ENCODE results near the gene CTLA4. TPM values are rescaled to one million over a fixed set of nuclear protein-coding genes. Genes with fewer than 3 reads are reported as not detected.
A peak's percentile ranks its signal among the peaks of the same experiment; 100 is the strongest.

Gene CTLA4
- total and polyA plus RNA-seq, 9 of the 15 experiments (the other 6 are each of a cell fraction or from before 2014, with no cell fraction given): 0.10 to 0.22 (median 0.11) TPM; not detected in 4

DNA sequence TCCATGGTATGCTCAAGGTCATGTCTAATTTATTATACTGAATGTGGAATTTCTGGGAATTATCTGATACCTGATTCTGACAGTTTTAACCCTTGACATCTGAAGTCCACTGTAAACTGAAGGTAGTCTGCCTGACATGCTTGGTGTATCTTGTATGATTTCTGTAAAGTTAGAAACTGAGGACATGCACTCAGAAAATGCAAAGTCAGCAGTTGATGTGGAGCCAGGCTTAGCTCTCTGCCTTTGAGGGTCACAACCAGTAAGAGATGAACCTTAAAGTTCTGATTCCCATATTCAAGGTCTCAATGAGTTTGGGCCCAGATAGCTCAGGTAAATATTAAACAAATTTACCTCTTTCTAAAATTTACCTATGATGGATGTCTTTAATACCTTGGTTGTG lies 12.3 kb upstream of the CTLA4 start:
- Histone ChIP-seq H4K20me1 (replicated peaks; ENCODE audit: control insufficient read depth, insufficient read depth, low read length) (no peaks in the 10 kb centered on the region), H3K4me2 (ENCODE audit: insufficient read depth, low read length) (no peak overlapping the region), H2AFZ (ENCODE audit: low read depth, low read length) (no peak overlapping the region), H3K9me3 (replicated peaks; ENCODE audit: control insufficient read depth, insufficient read depth, low read depth, low read length) (no peaks in the 10 kb centered on the region), H3K79me2 (ENCODE audit: control insufficient read depth, insufficient read depth, low read length) (no peaks in the 10 kb centered on the region), H3K27ac (ENCODE audit: extremely low read depth, low read depth, low read length) (no peak overlapping the region), H3K9me1 (ENCODE audit: control insufficient read depth, insufficient read depth, low read length) (no peaks in the 10 kb centered on the region), H3K9ac (ENCODE audit: insufficient read depth in 1 of 2, low read depth in 2 of 2, low read length in 2 of 2) (no peak overlapping the region), H3K36me3 (ENCODE audit: control insufficient read depth, insufficient read depth, low read length) (no peaks in the 10 kb centered on the region), H3K27me3 (ENCODE audit: control insufficient read depth in 2 of 2, insufficient read depth in 2 of 2, low read length in 2 of 2) (no peaks in the 10 kb centered on the region; a peak in 1 of 5 replicates), H3K4me3 (no peak overlapping the region), H3K4me1 (replicated peaks in 1 of 2; ENCODE audit: control insufficient read depth in 2 of 2, insufficient read depth in 2 of 2, low read length in 2 of 2) (no peaks in the 10 kb centered on the region)
- intact Hi-C loops (cut with micrococcal nuclease) (no loop called here), in situ Hi-C loops (cut with MboI) (no loop called here)
- ATAC-seq (no peak), FAIRE-seq (no peak), DNase-seq (ENCODE audit: extremely low read depth in 1 of 4, low spot score in 3 of 4) (no peak)
- ChIA-PET POLR2A (no interaction called here), CTCF (ENCODE audit: low intra/inter-chr PET ratio) (no interaction called here)
- BruUV-seq (replicated peaks): no TSS peak
- TF ChIP-seq COPS2 (conservative IDR thresholded peaks at IDR 0.05): no peak
- TF ChIP-seq MAFK (IDR thresholded peaks at IDR 0.05; ENCODE audit: low read length): peak; percentile 83
- no peak for TF ChIP-seq NR4A1 (CRISPR knock-in tag; IDR thresholded peaks at IDR 0.05)
- no peak for TF ChIP-seq NR4A1 (tag; IDR thresholded peaks at IDR 0.05)
- TF ChIP-seq KLF16 (IDR thresholded peaks at IDR 0.05): no peak
- TF ChIP-seq MIER1 (IDR thresholded peaks at IDR 0.05; ENCODE audit: low read depth): no peak
- TF ChIP-seq ZNF146 (CRISPR knock-in tag; IDR thresholded peaks at IDR 0.05; ENCODE audit: unreplicated experiment): no peak
- TF ChIP-seq MAFG (tag; conservative IDR thresholded peaks at IDR 0.05): peak; percentile 63
- TF ChIP-seq, protein P1, sequence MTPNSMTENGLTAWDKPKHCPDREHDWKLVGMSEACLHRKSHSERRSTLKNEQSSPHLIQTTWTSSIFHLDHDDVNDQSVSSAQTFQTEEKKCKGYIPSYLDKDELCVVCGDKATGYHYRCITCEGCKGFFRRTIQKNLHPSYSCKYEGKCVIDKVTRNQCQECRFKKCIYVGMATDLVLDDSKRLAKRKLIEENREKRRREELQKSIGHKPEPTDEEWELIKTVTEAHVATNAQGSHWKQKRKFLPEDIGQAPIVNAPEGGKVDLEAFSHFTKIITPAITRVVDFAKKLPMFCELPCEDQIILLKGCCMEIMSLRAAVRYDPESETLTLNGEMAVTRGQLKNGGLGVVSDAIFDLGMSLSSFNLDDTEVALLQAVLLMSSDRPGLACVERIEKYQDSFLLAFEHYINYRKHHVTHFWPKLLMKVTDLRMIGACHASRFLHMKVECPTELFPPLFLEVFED (CRISPR knock-in tag; conservative IDR thresholded peaks at IDR 0.05): no peak
- TF ChIP-seq NFE2 (IDR thresholded peaks at IDR 0.05; ENCODE audit: low read depth): no peak
- TF ChIP-seq, protein P2, sequence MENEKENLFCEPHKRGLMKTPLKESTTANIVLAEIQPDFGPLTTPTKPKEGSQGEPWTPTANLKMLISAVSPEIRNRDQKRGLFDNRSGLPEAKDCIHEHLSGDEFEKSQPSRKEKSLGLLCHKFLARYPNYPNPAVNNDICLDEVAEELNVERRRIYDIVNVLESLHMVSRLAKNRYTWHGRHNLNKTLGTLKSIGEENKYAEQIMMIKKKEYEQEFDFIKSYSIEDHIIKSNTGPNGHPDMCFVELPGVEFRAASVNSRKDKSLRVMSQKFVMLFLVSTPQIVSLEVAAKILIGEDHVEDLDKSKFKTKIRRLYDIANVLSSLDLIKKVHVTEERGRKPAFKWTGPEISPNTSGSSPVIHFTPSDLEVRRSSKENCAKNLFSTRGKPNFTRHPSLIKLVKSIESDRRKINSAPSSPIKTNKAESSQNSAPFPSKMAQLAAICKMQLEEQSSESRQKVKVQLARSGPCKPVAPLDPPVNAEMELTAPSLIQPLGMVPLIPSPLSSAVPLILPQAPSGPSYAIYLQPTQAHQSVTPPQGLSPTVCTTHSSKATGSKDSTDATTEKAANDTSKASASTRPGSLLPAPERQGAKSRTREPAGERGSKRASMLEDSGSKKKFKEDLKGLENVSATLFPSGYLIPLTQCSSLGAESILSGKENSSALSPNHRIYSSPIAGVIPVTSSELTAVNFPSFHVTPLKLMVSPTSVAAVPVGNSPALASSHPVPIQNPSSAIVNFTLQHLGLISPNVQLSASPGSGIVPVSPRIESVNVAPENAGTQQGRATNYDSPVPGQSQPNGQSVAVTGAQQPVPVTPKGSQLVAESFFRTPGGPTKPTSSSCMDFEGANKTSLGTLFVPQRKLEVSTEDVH (IDR thresholded peaks at IDR 0.05; ENCODE audit: low read depth, partially characterized antibody): no peak
- TF ChIP-seq ZNF316 (IDR thresholded peaks at IDR 0.05): peak; percentile 76
- TF ChIP-seq TFAP4 (CRISPR knock-in tag; IDR thresholded peaks at IDR 0.05; ENCODE audit: borderline replicate concordance): no peak
- TF ChIP-seq SRSF9 (IDR thresholded peaks at IDR 0.05; ENCODE audit: borderline replicate concordance, low read depth, low read length): no peak
- TF ChIP-seq SMAD3 (CRISPR knock-in tag; conservative IDR thresholded peaks at IDR 0.05): no peak
- peak; percentile 82 for TF ChIP-seq MAFF (IDR thresholded peaks at IDR 0.05; ENCODE audit: low read length)
- no peak for TF ChIP-seq MTA2 (IDR thresholded peaks at IDR 0.05; ENCODE audit: low read depth)
- peak; percentile 62; the same call in 1 of the 2 replicates for TF ChIP-seq C11orf30 (IDR thresholded peaks at IDR 0.05; ENCODE audit: low read depth)
- no peak for TF ChIP-seq RBM15 (IDR thresholded peaks at IDR 0.05; ENCODE audit: insufficient read depth, low read length)
- no peak for TF ChIP-seq RBM34 (IDR thresholded peaks at IDR 0.05; ENCODE audit: borderline replicate concordance, insufficient read depth, low read length)
- TF ChIP-seq PCBP2 (IDR thresholded peaks at IDR 0.05; ENCODE audit: low read depth, low read length, poor library complexity, severe bottlenecking): no peak
